Large intestine (tissue), 3 donors: ENCODE data around the gene SNX20. TPM values are rescaled to one million over a fixed set of nuclear protein-coding genes. Genes with fewer than 3 reads are reported as not detected.

Experiments used
- DNase-seq, 2 donors: peaks; one replicate each; pipeline versions ENCODE4 v3.0.0 to v3.0.0-alpha.2; 2013
- H3K27ac ChIP-seq: one replicate; pipeline ENCODE4 v1.5.1; 2013; ENCODE audit warnings: low read length
- H3K27me3 ChIP-seq: 2 replicates; pipeline ENCODE4 v1.6.1; 2013; ENCODE audit warnings: low read length; ENCODE audit not compliant: control insufficient read depth, insufficient read depth
- H3K36me3 ChIP-seq: 2 replicates; pipeline ENCODE4 v1.6.1; 2013; ENCODE audit warnings: low read length; ENCODE audit not compliant: control insufficient read depth, insufficient read depth
- H3K4me1 ChIP-seq: one replicate; pipeline ENCODE4 v1.6.1; 2013; ENCODE audit warnings: low read length; ENCODE audit not compliant: control insufficient read depth, insufficient read depth
- H3K4me3 ChIP-seq: one replicate; pipeline ENCODE4 v1.5.1; 2013; ENCODE audit warnings: low read length
- H3K9me3 ChIP-seq: one replicate; pipeline ENCODE4 v1.6.1; 2013; ENCODE audit warnings: mild to moderate bottlenecking, low read depth, low read length, moderate library complexity; ENCODE audit not compliant: control insufficient read depth
- WGBS: methylation state at CpG from one replicate; pipeline ENCODE4 v1.1.5; 2013; ENCODE audit warnings: low lambda C conversion rate; ENCODE audit not compliant: insufficient coverage; 5-methylcytosine and 5-hydroxymethylcytosine counted together
- polyA plus RNA-seq: library from polyadenylated mRNA; unstranded; fragments of 120-200 nt; gene quantifications from one replicate; pipeline ENCODE4 v1.2.1, GENCODE V29; 2013

Gene SNX20
- polyA plus RNA-seq, 1 donor, result 2.1 TPM

DNA sequence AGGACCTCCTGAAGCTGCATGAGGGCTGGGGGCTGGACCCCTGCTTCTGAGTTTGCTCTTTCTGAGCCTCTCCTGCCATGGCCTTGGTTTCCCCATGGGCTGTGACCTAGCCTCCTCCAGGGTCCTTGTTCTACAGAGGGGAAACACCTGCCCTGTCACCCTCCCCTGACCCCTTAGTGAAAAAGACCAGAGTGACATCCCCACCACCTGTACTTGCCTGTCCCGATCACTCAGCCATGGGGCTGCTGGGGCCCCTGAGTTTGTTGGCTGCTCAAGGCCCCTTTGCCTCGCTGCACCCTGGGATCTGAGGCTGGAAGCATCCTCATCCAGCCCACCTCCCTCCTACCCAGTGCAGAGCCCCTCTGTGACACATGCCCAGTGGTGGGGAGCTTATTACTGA is 13.1 kb upstream of the SNX20 start:
- Histone ChIP-seq H3K27me3 (peaks cover 8% of the 10 kb centered on the region), H3K9me3 (peaks cover 5% of the 10 kb centered on the region), H3K27ac (no peak overlapping the region), H3K36me3 (no peaks in the 10 kb centered on the region), H3K4me1 (peaks cover 13% of the 10 kb centered on the region), H3K4me3 (no peak overlapping the region)
- no peak for DNase-seq
- WGBS, result no CpG with 5 or more reads among the region's 2 CpGs

DNA sequence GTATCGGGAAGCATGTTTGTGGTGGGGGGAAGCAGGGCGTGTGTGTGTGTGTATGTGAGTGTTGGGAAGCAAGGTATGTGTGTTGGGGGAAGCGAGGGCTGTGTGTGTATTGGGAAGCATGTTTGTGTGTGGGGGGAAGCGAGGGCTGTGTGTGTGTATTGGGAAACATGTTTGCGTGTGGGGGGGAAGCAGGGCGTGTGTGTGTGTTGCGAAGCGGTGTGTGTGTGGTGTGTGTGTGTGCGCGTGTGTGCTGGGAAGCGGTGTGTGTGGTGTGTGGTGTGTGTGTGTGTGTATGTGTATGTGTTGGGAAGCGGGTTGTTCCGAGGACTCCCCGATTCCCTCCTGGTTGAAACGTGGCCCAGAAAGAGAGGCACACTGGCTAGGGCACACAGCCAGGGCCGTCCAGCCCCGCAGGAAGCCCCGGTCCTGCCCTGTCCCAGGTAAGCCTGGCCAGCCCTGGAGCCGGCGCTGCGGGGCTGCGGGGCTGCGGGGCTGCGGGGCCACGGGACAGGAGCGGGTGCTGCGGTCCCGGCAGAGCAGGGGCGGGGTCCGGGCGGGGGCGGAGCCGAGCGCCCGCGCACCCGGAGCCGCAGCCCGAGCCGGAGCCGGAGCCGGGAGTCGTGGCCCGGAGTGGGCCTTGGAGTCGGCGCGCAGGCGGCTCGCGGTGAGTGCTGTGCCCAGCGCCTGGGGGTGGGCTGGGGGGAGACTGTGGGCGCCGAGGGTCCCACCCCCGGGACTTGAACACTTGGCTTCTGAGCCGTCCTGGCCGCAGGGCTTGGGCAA is 12.1 kb upstream of the SNX20 start, which contains the start of gene NOD2:
NOD2 (plus strand) TSS at position 608 of the 783 bp plus-strand sequence. CDS start 5,890 bp downstream, outside the sequence.
- Histone ChIP-seq H3K4me3 (peak within 1 kb of the TSS; percentile 4), H3K27me3 (peaks cover 8% of the 10 kb centered on the region), H3K9me3 (peaks cover 5% of the 10 kb centered on the region), H3K27ac (no peak within 1 kb of the TSS), H3K4me1 (peaks cover 13% of the 10 kb centered on the region), H3K36me3 (no peaks in the 10 kb centered on the region)
- WGBS, result no CpG with 5 or more reads among the region's 56 CpGs
- DNase-seq, result no peak

DNA sequence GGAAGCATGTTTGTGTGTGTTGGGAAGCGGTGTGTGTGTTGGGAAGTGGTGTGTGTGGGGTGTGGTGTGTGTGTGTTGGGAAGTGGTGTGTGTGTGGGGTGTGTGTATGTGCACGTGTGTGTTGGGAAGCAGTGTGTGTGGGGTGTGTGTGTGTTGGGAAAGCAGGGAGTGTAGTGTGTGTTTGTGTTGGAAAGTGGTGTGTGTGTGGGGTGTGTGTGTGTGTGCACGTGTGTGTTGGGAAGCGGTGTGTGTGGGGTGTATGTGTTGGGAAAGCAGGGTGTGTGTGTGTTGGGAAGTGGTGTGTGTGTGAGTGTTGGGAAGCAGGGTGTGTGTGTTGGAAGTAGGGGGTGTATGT is 11.5 kb upstream of the SNX20 start:
- no peak for DNase-seq
- Histone ChIP-seq H3K27ac (no peak overlapping the region), H3K27me3 (peaks cover 8% of the 10 kb centered on the region), H3K36me3 (no peaks in the 10 kb centered on the region), H3K9me3 (peaks cover 5% of the 10 kb centered on the region), H3K4me1 (peaks cover 13% of the 10 kb centered on the region), H3K4me3 (no peak overlapping the region)
- 80% methylated on average over 1 of the region's 4 CpGs for WGBS

DNA sequence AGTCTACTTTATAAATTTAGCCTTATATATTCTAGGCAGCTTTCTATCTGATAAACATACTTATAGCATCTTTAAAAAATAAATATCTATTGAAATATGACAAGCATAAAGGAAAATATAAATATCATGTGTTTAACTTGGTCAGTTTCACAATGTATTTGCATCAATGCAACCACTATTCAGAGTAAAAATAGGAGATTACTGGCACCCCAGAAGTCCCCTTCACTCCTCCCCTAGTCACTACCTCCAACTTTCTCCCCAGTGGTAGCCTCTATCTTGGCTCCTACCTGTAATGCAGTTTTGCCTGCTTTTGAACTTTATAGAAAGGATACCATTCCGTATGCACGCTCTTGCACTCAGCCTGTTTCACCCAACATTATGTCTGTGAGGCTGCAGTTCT is 9.1 kb upstream of the SNX20 start:
- no CpG with 5 or more reads among the region's 2 CpGs for WGBS
- H3K27ac ChIP-seq, result no peak overlapping the region

DNA sequence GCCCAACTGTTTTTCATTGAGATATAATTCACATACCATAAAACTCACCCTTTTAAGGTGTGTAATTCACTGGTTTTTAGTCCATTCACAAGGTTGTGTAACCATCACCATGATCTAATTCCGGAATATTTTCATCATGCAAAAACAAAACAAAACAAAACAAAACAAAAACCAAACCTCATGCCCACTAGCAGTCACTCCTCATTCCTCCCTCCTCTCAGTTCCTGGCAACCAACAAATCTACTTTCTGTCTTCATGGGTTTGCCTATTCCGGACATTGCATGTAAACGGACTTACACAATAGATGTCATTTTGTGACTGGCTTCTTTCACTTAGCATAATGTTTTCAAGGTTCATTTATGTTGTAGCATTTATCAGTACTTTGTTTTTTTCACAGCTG is 7.8 kb upstream of the SNX20 start:
- Histone ChIP-seq H3K4me1 (no peaks in the 10 kb centered on the region), H3K27me3 (peaks cover 5% of the 10 kb centered on the region), H3K9me3 (peaks cover 5% of the 10 kb centered on the region), H3K36me3 (no peaks in the 10 kb centered on the region), H3K27ac (no peak overlapping the region), H3K4me3 (no peak overlapping the region)
- 100% methylated on average over 1 of the region's 3 CpGs for WGBS
- DNase-seq, result no peak

More for the DNA sequence above, 9.1 kb upstream of the SNX20 start:
- Histone ChIP-seq H3K27me3 (peaks cover 8% of the 10 kb centered on the region), H3K9me3 (peaks cover 5% of the 10 kb centered on the region), H3K4me3 (no peak overlapping the region), H3K4me1 (no peaks in the 10 kb centered on the region), H3K36me3 (no peaks in the 10 kb centered on the region)
- no peak for DNase-seq

DNA sequence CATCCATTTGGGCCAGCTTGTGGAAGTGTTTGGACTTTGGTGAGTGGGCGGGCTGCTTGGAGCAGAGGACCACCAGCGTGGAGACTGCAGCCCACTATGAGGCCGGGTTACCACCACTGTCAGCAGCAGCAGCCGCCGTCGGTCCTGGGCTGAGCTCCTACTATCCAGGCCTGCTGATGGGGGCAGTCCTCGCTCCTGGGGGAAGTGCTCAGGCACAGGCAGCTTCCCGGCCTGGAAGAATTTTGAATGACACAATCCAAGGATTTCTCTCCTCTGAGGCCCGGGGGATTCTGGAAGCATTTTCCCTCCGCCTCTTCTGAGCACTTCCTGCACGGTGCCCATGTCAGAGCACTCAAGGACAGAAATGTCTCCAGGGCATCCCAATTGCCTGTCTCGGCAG is 7.0 kb upstream of the SNX20 start:
- 83% methylated on average over 1 of the region's 12 CpGs for WGBS
- Histone ChIP-seq H3K4me1 (no peaks in the 10 kb centered on the region), H3K4me3 (no peak overlapping the region), H3K9me3 (peaks cover 5% of the 10 kb centered on the region), H3K27ac (no peak overlapping the region), H3K36me3 (no peaks in the 10 kb centered on the region), H3K27me3 (peaks cover 2% of the 10 kb centered on the region)
- DNase-seq, result no peak

DNA sequence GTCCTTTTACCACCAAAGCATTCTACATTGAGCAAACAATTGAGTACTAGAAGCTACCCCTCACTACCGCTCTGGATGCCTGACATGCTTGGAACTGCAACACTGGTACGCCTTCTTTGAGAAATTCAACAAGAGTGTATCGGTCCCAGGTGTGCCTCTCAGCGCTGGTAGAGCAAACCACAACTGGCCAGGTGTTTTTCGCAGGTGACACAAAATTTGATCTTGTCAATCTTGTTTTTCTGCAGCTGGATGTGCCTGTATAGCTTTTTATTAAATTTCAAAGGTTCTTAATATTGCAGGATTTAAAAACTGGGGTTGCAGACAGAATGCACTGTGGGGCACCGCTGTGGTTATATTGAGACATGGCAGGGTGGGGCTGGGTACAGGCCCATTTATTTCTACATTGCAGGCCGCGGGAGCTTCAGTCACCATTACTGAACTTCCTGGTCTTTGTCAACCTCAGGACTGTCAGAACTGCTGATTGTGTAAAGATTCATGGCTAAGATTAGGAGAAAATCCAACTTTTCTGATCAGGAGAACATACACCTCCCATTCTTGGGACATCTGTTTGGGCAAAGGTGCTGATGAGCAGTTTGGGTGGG is 4.5 kb upstream of the SNX20 start:
- Histone ChIP-seq H3K4me1 (no peaks in the 10 kb centered on the region), H3K27ac (no peak overlapping the region), H3K27me3 (no peaks in the 10 kb centered on the region), H3K4me3 (no peak overlapping the region), H3K36me3 (no peaks in the 10 kb centered on the region), H3K9me3 (no peaks in the 10 kb centered on the region)
- 63% methylated on average over 2 of the region's 8 CpGs for WGBS
- DNase-seq, result no peak

DNA sequence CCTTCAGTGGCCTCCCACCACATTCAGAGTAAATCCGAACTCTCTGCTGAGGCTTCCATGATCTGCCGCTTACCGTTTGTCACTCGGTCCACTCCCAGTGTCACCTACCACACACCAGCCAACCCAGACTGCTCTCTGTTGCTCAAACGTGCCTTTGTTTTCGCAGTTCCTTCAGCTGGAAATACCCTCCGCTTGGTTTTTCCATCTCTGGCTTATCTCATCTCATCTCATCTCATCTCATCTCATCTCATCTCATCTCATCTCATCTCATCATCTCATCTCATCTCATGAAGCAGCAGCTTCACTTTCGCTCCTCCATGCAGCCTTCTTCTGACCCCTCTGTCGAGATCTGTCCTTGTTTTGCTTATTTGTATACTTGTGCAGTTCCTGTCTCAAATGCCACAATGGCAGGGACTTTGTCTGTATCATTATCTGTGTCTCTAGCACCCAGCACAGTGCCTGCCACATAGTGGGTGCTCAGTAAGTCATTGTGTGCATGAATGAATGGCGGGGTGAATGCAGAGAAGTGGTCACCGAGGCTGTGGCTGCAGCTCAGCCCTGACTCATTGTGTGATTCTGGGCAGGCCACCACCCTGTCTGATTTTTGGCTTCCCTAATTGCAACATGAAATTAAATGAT is 3.8 kb upstream of the SNX20 start:
- Histone ChIP-seq H3K27me3 (no peaks in the 10 kb centered on the region), H3K9me3 (no peaks in the 10 kb centered on the region), H3K4me3 (no peak overlapping the region), H3K4me1 (no peaks in the 10 kb centered on the region), H3K36me3 (no peaks in the 10 kb centered on the region), H3K27ac (no peak overlapping the region)
- DNase-seq, result no peak
- 97% methylated on average over 7 of the region's 11 CpGs for WGBS

DNA sequence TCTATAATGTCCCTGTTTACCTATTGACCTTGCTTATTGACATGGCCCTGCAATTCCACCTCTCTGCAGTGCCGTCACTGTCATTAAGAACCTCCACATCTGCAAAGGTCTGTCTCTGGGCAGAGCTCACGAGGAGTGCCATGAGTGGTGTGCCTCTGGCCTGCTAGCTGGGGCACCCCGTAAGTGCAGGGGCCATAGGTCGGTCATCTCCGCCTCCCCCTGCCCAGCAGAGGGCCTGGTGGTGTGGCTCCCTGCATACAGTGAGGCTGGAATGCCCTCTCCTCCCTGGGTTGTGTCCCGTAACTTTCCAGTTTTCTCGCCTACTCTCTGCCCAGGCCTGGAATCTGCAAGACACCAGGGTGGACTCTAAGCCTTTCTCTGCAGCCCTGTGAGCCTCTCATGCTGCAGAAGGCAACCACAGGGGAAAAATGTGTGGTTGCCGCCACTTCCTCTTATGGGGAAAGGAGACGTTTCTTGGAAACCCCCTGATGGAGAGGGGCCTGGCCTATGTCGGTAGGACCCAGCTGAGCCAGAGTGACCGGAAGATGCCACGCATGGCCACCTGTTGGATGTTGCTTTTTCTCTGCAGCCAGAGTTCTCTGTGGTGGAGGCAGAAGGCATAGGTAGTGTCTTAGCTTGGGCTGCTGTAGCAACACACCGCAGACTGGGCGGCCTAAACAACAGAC is 2.7 kb upstream of the SNX20 start:
- Histone ChIP-seq H3K4me3 (no peak overlapping the region), H3K27ac (no peak overlapping the region), H3K9me3 (no peaks in the 10 kb centered on the region), H3K4me1 (no peaks in the 10 kb centered on the region), H3K27me3 (no peaks in the 10 kb centered on the region), H3K36me3 (no peaks in the 10 kb centered on the region)
- no peak for DNase-seq
- WGBS, result 80% methylated on average over 1 of the region's 14 CpGs

DNA sequence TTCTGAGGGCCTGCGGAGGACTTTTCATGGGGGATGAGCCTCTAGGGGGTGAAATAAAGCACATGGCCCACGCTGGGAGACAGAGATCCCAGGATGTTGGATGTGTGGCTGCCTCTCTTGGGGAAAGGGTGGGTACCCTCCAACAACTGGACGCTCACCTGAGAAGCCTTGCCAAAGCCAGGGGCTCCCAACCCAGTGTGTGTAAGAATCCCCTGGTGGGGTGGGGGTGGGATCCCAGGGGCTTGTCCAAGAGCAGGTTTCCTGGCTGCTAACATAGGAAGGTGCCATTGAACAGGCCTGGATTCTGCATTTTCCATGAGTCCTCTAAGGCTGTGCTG is 587 bp downstream of the SNX20 start:
- no peaks in the 10 kb centered on the region for H3K27me3 ChIP-seq
- H3K4me3 ChIP-seq, result no peak overlapping the region
- no peaks in the 10 kb centered on the region for H3K9me3 ChIP-seq
- H3K36me3 ChIP-seq, result no peaks in the 10 kb centered on the region
- no CpG with 5 or more reads among the region's 3 CpGs for WGBS
- H3K4me1 ChIP-seq, result no peaks in the 10 kb centered on the region
- DNase-seq, result no peak
- no peak overlapping the region for H3K27ac ChIP-seq
